Left ventricle myocardium inferior (tissue), 1 donor: ENCODE results near the gene LYSMD4. TPM values are rescaled to one million over a fixed set of nuclear protein-coding genes. Genes with fewer than 3 reads are reported as not detected.
"Not testable (repeated sequence)": the region's sequence is repeated elsewhere in the genome, so short reads cannot be mapped to it uniquely, and the experiment has no call there.

Source experiments
- DNase-seq: peaks from one replicate; pipeline ENCODE4 v3.0.0-alpha.2; 2020
- H3K27ac ChIP-seq: fragments of 200-600 bp; replicated peaks from 2 replicates; pipeline ENCODE4 v1.8.0; 2021
- H3K27me3 ChIP-seq: fragments of 200-600 bp; 2 replicates; pipeline ENCODE4 v1.8.0; 2021; ENCODE audit warnings: low read depth
- H3K36me3 ChIP-seq: fragments of 200-600 bp; 2 replicates; pipeline ENCODE4 v1.8.0; 2021
- H3K4me1 ChIP-seq: fragments of 200-600 bp; 2 replicates; pipeline ENCODE4 v1.8.0; 2021
- H3K4me3 ChIP-seq: fragments of 200-600 bp; 2 replicates; pipeline ENCODE4 v1.8.0; 2021; ENCODE audit warnings: mild to moderate bottlenecking, moderate library complexity
- H3K9me3 ChIP-seq: fragments of 200-600 bp; replicated peaks from 2 replicates; pipeline ENCODE4 v1.8.0; 2021
- CTCF ChIP-seq: fragments of 200-600 bp; IDR thresholded peaks from 2 replicates; pipeline ENCODE4 v1.8.0; 2021; ENCODE audit warnings: antibody characterized with exemption, mild to moderate bottlenecking, borderline replicate concordance
- intact Hi-C: fragments of 100-400 bp; cut with micrococcal nuclease; formaldehyde crosslinking; loops from one replicate; pipeline ENCODE4 v1.11.0; 2022
- long read RNA-seq: library from polyadenylated mRNA; unstranded; transcript quantifications from one replicate; pipeline ENCODE4 v2.0.0, GENCODE V29; 2021
- total RNA-seq: library from RNA; stranded (reverse); fragmentation: NEBNext Ultra II Directional; extraction: Animal tissue kit (Norgen Biotek cat#: 25700); gene quantifications from one replicate; pipeline ENCODE4 v1.2.1, GENCODE V29; 2021
- donor health status: DM: no; HTN: yes; CAD: no; lungs with severe emphysema.

LYSMD4 gene
- 9.8 TPM for total RNA-seq
- long read RNA-seq, transcript LYSMD4-210 (2 exons, 2,431 nt): major isoform, 5 of 31 reads
- long read RNA-seq, partial matches to known transcripts: 2 of 31 reads
- long read RNA-seq, other reads (novel, unspliced or antisense): 23 of 31 reads

- Histone ChIP-seq H3K27me3 (no peaks in the 10 kb centered on the region), H3K9me3 (no peaks in the 10 kb centered on the region)
- intact Hi-C loops: no loop called here
These were observed at the start of gene LYSMD4 for GRCh38 chr15:99733268-99734039. TSS of gene LYSMD4 (minus strand) at chr15:99733437. CDS start at chr15:99731999, 1,438 bp downstream.

GRCh38 chr15:99782029-99782428 lies 48.8 kb upstream of the LYSMD4 start:
- H3K9me3 ChIP-seq, H3K36me3 ChIP-seq, H3K27me3 ChIP-seq, H3K27ac ChIP-seq, H3K4me1 ChIP-seq, intact Hi-C loops, DNase-seq, H3K4me3 ChIP-seq: not testable (repeated sequence)

More at GRCh38 chr15:99733268-99734039, at the start of gene LYSMD4:
- peak within 1 kb of the TSS; percentile 98 for H3K4me3 ChIP-seq
- no peak for TF ChIP-seq CTCF
- H3K36me3 ChIP-seq: peaks cover 11% of the 10 kb centered on the region
- H3K27ac ChIP-seq: peak within 1 kb of the TSS; percentile 91
- peaks cover 37% of the 10 kb centered on the region for H3K4me1 ChIP-seq
- DNase-seq: peak; percentile 99

GRCh38 chr15:99777144-99777543 lies 43.9 kb upstream of the LYSMD4 start:
- Histone ChIP-seq H3K27me3 (no peaks in the 10 kb centered on the region), H3K4me3 (no peak overlapping the region), H3K27ac (no peak overlapping the region), H3K4me1 (no peaks in the 10 kb centered on the region), H3K9me3 (no peaks in the 10 kb centered on the region), H3K36me3 (no peaks in the 10 kb centered on the region)
- TF ChIP-seq CTCF: no peak
- no peak for DNase-seq
- intact Hi-C loops: no loop called here

GRCh38 chr15:99764522-99764921 lies 31.3 kb upstream of the LYSMD4 start:
- H3K4me1 ChIP-seq: no peaks in the 10 kb centered on the region

GRCh38 chr15:99763827-99764226 lies 30.6 kb upstream of the LYSMD4 start:
- Histone ChIP-seq H3K36me3 (no peaks in the 10 kb centered on the region), H3K4me1 (no peaks in the 10 kb centered on the region), H3K27me3 (no peaks in the 10 kb centered on the region), H3K9me3 (no peaks in the 10 kb centered on the region), H3K27ac (no peak overlapping the region), H3K4me3 (no peak overlapping the region)
- intact Hi-C loops: no loop called here
- DNase-seq: no peak
- no peak for TF ChIP-seq CTCF

More at GRCh38 chr15:99764522-99764921, 31.3 kb upstream of the LYSMD4 start:
- Histone ChIP-seq H3K27ac (no peak overlapping the region), H3K9me3 (no peaks in the 10 kb centered on the region), H3K36me3 (no peaks in the 10 kb centered on the region), H3K27me3 (no peaks in the 10 kb centered on the region), H3K4me3 (no peak overlapping the region)
- no peak for DNase-seq
- TF ChIP-seq CTCF: no peak
- intact Hi-C loops: no loop called here

- Histone ChIP-seq H3K4me3 (no peak overlapping the region), H3K9me3 (no peaks in the 10 kb centered on the region), H3K36me3 (no peaks in the 10 kb centered on the region), H3K27me3 (no peaks in the 10 kb centered on the region), H3K4me1 (no peaks in the 10 kb centered on the region), H3K27ac (no peak overlapping the region)
- intact Hi-C loops: no loop called here
- no peak for DNase-seq
- TF ChIP-seq CTCF: no peak
These were observed 29.1 kb upstream of the LYSMD4 start for GRCh38 chr15:99762288-99762687.
